NK-92 treated with Interleukin-12 subunit alpha and Interleukin-12 subunit beta, amount 100 ng/mL, for 24 hours (cell line): ENCODE data around the gene TSPAN2.

Source experiments
- DNase-seq: peaks from one replicate; lab custom pipeline; 2025; lab: John Stamatoyannopoulos, UW

The TSPAN2 gene

GRCh38 chr1:115089420-115090185 is at the start of gene TSPAN2:
TSS of gene TSPAN2 (minus strand) at chr1:115089503. CDS start at chr1:115089432, 71 bp downstream.
- peak; percentile 25 for DNase-seq

- DNase-seq = peak; percentile 38
These were observed 49.7 kb upstream of the TSPAN2 start for GRCh38 chr1:115138973-115139372.

DNA sequence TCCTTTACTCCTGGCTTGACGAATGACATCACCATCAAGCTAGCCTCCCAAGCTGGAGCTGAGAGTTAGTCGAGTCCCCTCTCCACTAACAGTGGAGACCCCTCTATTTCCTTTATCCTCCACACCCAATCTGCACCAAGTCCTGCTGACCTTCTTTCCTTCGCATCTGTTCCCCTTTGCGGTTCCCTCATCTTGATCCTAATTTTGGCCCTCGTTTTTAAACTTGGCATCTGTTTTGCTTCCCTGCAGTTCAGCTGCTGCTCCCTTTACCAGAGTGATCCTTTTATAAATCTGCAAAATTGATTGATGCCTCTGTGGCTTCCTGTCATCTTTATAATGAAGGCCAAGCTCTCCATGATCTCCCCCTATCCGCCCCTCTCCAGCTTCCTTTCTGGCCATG is 49.0 kb upstream of the TSPAN2 start:
- no peak for DNase-seq

DNA sequence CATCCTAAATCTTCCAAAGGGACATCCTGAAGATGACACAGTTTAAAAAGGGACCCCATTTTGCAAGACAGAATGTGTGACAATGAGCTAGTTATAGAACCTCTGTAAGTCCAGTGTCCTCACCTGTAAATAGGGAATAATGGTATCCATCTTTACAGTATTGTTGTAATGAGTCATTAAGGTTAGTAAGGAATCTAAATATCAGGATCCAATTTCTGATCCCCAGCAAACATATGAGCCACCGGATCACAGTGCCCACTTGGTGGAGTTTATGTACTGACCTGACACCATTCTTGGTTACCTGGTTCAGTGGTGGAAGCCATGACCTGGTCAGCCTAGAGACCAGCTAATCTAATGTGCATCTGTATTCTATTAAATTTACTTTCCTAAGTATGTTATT is 47.9 kb upstream of the TSPAN2 start:
- no peak for DNase-seq

DNA sequence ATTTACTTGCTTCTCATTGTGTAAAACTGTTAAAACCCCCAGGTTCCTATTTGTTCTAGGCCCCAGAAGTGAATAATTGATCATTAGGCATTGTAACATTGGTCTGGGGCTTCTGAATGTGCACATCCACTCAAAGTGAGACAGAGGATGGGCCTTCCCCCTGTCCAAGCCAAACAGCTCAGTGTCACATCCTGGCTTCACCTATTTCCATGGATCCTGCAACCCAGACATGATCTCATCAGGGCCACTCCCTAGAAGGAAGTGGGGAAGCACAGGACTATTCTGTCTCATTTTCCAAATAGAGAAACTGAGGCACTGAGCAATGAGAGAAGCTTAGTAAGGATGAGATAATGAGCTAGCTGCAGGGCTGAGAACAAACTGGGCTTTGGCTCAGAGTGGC is 47.4 kb upstream of the TSPAN2 start:
- no peak for DNase-seq

GRCh38 chr1:115136106-115136505 is 46.8 kb upstream of the TSPAN2 start:
- DNase-seq = no peak

DNA sequence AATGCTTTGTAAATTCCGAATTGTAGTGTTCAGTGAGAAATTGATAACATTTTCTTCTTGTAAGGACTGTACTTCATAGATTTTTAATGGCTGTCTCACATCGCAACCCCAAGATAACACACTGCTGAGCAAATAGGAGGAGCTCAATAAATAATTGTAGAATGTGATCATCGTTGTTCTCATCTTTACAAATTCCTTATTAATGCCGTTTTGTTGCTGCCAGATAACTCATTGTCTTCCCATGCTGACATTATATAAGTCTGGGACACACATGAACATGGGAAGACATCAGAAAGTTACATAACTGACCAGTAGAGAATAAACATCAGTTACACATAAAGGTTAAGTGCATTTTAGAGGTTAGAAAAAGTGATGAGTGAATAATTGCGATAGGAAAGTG is 46.4 kb upstream of the TSPAN2 start:
- DNase-seq = no peak

GRCh38 chr1:115134850-115135480 is 45.7 kb upstream of the TSPAN2 start:
- DNase-seq = no peak

- no peak for DNase-seq
These were observed 44.9 kb upstream of the TSPAN2 start for GRCh38 chr1:115134231-115134630.

DNA sequence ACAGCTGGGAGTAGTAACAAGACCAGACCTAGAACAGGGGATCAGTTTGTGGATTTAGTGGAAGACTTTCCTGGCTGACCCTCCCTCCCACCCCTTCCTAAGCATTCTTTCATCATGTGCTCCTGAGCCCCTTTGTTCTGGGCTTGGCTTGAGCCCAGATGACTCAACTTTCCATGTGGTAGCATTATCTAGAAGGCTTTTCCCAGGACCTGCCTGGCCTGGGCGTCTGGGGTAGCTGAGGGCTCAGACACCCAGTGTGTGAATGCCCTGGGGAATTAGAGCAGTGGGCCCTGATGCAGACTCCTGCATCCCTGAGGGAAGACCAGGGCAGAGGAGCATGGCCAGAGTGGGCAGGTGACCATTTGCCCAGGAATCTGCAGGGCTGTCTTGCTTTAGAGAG is 44.1 kb upstream of the TSPAN2 start:
- DNase-seq = no peak

DNA sequence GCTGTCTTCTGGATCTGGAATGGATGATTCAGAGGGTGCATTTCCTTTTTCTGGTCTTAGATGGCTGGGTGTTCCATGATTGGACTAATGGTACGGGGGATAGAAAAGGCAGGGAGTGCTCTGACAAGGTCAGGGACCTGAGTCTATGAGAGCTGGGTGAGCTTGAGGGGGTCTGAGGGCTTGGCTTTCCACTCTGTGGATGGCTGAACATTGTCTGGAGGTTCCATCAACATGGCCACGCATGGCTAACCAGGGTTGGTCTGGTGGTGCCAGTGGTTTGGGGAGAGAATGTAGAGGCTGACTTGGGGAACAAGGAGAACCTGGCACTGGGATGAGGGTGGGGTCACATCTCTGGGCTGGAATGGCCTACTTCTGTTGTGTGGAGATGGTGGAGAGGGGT is 41.5 kb upstream of the TSPAN2 start:
- DNase-seq = no peak

DNA sequence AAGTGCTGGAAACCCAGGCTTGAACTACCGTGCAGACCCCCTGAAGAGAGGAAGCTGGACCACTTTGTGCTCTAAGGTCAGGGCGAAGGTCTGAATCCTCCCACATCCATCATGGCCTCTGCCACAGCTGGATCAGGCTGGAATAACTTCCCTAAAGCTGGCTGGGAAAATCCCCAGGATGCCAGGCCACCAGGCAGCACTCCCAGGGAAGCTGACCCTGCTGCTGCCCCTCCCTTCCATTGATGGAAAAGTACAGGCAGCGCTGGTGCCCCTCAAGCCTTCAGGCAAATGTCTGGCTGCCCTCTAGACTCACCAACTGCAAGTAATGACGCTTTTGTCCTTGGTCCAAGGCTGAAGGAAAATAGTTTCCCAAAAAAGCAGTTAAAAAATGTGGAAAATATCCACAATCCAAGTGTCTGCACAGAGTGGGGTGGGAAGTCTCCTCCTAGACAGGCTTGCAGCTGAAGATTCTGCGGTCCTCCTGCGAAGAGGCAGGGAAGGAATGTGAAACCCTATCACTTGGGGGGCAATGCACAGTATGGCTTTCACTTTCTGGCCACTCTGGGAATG is 39.9 kb upstream of the TSPAN2 start:
- DNase-seq = no peak

- no peak for DNase-seq
These were observed 38.2 kb upstream of the TSPAN2 start for GRCh38 chr1:115127539-115127938.

- no peak for DNase-seq
These were observed 37.2 kb upstream of the TSPAN2 start for GRCh38 chr1:115126516-115126915.

DNA sequence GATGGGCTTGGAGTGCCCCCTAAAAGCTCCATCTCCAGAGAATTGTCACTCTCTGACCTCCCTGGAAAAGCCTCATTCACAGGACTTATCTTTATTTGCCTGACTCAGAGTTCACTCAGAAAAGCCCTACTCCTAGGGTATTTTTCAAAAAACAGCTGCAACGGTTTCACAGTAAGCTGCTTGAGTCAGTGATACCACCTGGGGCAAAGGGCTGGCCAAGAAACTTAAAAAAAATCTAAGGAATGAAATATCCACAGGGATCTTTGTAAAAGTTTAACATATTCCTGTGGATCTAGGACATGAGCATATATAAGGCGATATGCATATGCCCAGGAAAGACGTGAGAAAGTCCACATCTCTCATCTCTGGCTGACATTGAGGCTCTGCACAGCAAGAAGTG is 33.8 kb upstream of the TSPAN2 start:
- no peak for DNase-seq

DNA sequence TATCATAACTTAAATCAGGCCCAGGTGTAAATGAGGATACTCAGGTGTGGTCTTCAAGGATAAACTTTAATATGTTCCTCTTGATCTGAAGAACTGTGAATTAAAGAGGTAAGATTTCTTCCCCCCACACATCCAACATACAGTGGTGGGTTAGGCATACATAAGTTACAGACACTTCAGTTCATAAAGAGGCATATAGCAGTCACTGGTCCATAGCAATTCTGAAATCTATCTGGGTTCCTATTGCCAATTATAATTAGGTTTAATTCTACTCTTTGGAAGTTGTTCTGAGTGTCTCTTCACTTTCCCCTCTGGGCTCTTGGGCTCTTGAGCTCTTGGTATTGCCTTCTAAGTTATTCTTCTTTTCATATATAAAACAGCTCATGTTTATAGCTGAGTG is 32.5 kb upstream of the TSPAN2 start:
- no peak for DNase-seq

DNA sequence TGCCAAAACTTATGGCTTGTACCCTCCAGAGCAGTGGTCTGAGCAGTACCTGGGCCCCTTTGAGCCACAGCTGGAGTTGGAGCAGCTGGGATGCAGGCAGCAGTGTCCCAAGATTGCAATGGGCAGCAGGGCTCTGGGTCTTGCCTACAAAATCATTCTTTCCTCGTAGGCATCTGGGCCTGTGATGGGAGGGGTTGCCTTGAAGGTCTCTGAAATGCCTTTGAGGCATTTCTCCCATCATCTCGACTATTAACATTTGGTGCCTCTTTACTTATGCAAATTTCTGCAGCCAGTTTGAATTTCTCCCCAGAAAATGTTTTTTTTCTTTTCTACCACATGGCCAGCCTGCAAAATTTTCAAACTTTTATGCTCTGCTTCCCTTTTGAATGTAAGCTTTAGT is 31.0 kb upstream of the TSPAN2 start:
- DNase-seq = no peak

- DNase-seq = no peak
These were observed 29.3 kb upstream of the TSPAN2 start for GRCh38 chr1:115118611-115119010.

DNA sequence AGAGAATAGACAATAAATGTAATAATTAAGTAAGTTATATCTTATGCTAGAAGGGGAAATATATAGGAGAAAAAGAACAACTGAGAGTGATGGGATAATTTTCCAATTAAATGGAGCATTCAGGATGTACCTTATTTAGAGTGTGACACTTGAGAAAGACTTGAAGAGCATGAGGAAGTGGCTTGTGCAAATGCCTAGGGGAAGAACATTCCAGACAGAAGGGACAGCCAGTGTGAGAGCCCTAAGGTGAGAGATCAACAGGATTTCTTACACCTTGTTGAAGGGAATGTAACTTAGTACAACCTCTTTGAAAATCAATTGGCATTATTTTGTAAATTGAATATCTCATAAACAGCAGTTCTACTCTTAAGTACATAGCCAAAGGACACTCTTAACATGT is 28.8 kb upstream of the TSPAN2 start:
- no peak for DNase-seq

DNA sequence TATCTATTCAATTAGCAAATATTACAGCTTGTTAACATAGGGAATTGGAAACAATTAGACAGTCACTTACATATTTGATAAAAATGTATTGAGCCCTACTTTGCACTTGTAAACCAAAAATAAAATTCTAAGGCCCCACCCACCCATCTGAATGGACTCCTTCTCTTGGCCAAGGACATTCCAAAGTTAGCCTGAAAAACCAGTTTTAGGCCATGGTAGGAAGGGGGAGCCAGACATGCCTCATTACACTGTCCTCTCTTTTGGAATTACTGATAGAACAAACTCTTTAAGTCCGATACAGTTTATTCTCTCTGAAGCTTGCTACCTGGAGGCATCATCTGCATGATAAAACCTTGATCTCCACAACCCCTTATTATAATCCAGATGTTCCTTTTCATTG is 28.0 kb upstream of the TSPAN2 start:
- DNase-seq = no peak

GRCh38 chr1:115116512-115116911 is 27.2 kb upstream of the TSPAN2 start:
- no peak for DNase-seq

DNA sequence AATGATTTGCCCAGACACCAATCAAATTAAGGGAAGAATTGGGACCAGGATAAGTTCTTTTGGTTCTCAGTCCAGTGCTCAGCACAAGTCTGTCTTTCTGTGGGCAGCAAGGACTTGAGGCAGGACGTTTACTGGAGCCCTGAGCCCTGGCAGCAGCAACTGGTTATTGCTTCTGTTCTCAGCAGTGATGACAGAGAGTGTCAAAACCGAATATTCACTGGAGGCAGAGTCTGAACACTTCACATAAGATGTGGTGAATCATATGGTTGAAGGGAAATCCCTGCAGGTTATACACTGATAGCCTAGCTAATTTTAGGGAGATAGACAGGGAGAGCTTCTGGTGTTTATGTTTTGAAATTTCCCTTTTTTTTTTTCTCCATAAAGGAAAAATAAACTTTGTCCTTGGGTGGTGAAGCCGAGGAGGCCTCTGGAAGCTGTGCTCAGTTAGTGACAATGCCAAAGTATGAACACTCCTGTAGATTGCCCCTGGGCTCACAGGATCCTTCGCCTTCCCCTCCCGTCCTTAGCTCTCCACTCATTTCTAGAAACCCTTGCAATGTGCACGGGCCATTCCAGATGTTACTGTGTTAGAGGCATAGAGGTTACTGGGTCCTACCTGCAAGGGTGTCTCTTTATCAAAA is 26.3 kb upstream of the TSPAN2 start:
- DNase-seq = no peak

- no peak for DNase-seq
These were observed 25.0 kb upstream of the TSPAN2 start for GRCh38 chr1:115114308-115114707.
